Occipital lobe (tissue), 2 donors: ENCODE measurements around the gene TRIM27. TPM values are rescaled to one million over a fixed set of nuclear protein-coding genes. Genes with fewer than 3 reads are reported as not detected.
"Not testable (repeated sequence)": the region's sequence is repeated elsewhere in the genome, so short reads cannot be mapped to it uniquely, and the experiment has no call there.

Experiments
- DNase-seq: peaks from one replicate; lab custom pipeline; 2025; lab: John Stamatoyannopoulos, UW
- total RNA-seq: library from RNA; depleted of rRNA; stranded (reverse); fragments of >200 nt; gene quantifications from one replicate; pipeline ENCODE4 v1.2.3, GENCODE V29; 2014

The TRIM27 gene
- total RNA-seq, 1 donor from 2014 or later: 65.2 TPM

DNA sequence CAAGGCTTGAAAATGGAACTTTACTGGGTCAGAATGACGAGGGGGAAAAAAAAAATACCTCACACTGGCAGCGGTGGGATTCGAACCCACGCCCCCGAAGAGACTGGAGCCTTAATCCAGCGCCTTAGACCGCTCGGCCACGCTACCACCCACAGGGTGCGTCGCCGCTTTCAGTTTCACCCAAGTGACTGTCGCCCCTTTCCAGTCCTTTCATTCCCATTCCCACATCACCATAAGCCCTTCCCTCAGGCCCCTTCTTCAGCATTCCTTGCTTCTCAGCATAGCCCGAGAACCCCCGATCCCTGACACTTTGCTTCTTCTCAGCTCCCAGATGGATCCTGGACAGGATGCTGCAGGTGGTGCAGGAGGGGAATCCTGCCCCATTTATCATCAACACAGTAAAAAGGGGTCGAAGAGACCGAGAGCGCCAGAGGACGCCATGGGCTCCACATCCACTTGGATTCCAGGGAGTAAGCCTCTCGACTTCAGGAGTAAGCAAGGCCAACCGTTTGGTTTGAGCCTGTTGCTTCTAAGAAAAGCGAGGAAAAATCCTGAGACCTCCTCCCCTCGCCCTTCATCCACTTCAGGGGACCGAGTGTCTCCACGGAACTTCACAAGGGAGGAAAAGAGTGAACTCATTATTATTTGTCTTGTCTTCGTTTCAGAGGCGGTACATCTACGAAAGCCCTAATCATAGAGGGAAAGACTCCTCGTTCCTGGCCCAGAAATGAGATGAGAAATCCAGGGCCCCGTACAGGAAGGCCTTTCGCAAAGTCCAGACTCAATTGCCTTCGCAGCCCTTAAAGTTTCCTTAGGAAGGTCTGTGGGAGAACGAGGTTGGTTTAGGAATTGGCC lies 20.0 kb upstream of the TRIM27 start:
- peak; percentile 62 for DNase-seq

GRCh38 chr6:28943223-28943556 lies 19.4 kb upstream of the TRIM27 start:
- DNase-seq: no peak

GRCh38 chr6:28941684-28942448 lies 18.1 kb upstream of the TRIM27 start:
- DNase-seq: no peak

DNA sequence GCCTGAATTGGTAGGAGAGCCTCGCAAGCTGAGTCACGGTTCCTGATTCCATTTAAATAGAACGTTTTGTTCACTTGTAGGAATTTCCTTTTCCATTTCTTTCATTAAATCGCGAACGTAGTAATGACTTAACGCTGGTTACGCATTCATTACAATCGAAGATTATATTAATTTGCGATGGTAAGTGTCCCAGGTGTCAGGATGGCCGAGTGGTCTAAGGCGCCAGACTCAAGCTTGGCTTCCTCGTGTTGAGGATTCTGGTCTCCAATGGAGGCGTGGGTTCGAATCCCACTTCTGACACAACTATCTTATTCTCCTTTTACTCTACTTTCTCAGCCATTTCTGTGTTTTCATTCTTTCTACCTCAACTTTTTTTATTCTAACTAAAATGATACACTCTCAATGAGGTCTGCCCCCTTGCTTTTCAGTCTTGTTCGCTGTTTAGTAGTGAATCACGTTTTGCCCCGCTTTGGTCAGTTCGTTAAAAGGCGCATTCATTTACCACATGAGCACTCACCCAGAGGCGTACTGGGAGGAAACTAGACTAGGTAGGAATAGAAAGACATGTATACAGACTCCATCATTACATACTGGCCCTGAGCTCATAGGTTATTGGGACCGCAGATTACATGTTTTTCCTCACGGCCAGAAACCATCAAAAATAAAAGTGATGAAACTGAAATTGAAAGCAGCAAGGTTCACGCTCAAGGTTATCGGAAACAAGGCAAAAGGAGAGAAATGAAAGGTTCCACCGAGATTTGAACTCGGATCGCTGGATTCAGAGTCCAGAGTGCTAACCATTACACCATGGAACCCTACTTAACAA lies 17.3 kb upstream of the TRIM27 start:
- DNase-seq: peak; percentile 56

GRCh38 chr6:28940294-28940857 lies 16.6 kb upstream of the TRIM27 start:
- peak; percentile 18 for DNase-seq

DNA sequence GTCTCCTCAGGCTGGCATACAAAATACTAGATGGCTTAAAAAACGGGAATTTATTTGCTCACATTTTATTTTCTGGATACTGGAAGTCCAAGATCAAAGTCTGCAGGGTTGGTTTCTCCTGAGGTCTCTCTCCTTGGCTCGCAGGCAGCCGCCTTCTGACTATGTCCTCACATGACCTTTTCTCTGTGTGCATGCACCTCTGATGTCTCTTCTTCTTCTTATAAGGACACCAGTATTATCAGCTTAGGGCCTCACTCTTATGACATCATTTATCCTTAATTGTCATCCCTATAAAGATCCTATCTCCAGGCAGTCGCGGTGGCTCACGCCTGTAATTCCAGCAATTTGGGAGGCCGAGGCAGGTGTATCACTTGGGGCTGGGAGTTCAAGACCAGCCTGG lies 9.3 kb upstream of the TRIM27 start:
- DNase-seq: no peak

DNA sequence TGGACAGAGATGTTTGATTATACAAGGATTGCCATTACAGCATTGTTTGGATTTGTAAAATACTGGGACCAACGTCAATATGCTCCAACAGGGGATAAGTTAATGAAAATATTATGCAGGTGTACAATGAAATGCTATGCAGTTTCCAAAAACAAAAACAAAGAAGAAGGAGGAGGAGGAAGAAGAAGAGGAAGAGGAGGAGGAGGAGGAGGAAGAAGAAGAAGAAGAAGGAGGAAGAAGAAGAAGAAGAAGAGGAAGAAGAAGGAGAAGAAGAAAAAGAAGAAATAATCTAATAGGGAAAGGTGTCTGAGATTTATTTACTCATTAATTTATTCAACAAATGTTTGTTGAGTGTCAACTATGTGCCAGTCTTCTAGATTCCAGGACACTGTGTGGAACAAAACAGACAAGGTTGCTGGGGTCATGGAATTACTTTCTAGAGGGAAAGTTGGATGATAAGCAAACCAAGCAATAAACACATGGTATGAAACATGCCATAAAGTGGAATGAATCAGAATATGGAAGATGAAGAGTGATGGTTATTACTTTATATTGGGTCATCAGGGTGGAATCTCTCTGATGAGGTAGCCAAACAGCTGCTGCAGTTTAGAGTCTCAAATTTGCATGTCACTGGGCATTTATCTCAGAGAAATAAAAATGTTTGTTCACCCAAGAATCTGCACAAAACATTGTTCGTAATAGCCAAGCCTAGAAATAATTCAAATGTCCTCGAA lies 6.3 kb upstream of the TRIM27 start:
- DNase-seq: no peak

GRCh38 chr6:28929339-28929738 lies 5.6 kb upstream of the TRIM27 start:
- not testable (repeated sequence) for DNase-seq

- DNase-seq: no peak
These were observed 4.1 kb upstream of the TRIM27 start for GRCh38 chr6:28927846-28928245.

DNA sequence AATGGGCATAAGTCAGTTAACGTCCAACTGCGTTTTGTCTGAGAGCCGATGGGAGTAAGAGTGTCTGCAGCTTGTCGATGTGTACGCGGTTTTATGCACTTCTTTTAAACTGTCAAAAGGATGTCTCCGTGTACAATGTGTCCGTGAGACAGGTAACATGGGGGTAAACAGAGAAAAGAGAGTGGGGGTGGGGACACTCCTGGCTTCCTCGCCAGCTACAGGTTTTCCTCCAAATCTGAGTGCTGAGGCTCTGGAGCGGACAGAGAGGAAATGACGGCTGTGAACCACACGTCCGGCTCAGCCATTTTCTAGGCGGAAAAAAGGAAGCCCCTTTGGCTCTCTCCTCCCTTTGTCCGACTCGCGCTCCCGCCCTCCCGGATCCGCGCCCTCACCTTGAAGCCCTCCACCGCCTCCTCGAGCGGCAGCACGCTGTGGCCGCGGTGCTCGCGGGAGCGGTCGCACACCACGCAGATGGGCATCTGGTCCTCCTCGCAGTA lies 916 bp downstream of the TRIM27 start:
- DNase-seq: no peak

DNA sequence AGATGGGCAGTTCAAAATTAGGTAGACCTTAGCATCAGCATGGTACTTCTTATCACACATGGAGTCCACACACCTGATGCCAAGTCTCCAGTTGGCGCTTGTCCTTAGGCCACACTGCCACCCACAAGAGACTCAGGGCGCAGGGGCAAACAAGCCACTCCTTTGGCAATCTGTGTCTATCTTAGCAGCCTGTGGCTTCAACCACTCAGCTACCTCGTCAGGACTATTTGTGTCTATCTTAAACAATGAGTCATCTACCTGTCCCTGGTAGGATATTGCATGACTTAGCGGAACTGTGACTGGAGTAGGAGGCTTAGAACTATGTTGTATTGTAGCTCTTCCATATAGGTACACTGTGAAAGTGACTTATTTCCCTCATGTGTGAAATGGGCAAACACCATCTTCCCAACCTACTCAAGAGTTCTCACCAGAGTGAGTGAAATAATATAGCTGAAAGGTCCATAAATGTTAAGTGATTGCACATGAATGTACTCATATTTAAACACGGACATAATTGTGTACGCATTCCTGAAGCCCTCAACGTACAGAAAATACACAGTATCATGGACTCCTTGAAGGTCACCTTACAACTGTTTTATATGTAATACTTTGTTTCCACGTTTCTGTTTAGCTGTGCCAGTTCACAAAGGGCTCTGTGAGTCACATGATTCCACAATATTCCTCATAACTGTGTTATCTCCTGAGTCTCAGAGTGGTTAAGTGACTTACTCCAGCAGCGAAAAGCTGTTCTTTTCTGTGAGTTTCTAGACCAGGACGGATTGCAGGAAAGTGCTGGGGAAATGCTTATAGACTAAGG lies 1.6 kb downstream of the TRIM27 start:
- DNase-seq: no peak

DNA sequence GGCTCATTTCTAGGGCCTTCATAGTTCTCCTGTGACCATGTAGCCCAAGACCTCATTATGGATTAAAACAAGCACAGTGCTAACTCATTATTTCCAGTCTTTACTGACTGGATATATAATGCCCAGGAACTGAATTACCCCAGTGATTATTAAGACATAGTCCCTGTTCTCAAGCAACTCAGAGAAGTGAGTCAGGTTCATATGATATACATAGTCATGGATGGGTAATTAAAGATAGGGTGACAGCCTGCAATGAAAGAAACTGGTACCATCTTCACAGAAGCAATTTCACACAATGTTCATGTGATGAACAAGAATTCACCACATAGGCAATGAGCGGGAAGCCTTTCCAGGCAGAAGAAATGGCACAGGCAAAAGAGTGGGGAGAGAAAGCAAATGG lies 3.5 kb downstream of the TRIM27 start:
- DNase-seq: no peak

GRCh38 chr6:28914941-28915340 lies 8.8 kb downstream of the TRIM27 start:
- no peak for DNase-seq

GRCh38 chr6:28910901-28911690 lies 12.7 kb downstream of the TRIM27 start:
- DNase-seq: no peak

GRCh38 chr6:28907394-28907793 lies 16.4 kb downstream of the TRIM27 start:
- DNase-seq: no peak

DNA sequence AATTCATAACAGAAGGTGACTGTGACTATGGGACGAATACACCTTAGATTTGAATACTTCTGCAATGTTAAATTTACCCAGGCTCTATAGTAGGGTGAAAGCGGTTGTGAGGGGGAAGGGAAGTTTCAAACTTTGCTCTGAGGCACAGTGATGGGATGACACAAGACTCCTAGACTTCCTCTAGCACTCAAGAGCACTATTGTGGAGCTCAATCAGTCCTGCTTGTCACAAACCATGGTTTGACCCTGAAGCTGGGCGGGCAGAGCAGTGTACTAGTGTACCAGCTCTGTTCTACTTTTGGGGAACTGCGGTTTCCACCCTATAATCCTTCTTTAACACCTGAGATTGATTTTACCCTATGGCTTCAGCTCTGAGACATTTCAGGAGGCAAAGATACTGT lies 17.1 kb downstream of the TRIM27 start:
- DNase-seq: no peak

DNA sequence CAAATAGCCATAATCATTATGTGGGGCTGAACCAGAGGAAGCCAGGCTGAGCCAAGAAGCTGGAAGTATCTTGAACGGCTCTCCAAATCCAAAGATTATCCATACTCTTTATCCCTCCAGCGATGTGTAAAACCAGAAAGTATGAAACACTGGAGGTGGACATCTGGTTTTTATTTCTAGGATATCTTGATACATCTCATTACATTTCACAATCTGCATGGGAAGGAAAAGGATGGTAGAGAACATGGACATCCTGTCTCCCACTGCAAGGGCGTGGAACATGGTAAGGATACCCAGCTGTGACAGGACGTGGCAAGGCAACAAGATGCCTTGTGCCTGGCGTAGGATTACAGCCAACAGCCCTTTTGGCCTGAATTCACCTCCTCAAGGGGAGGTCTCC lies 20.1 kb downstream of the TRIM27 start:
- DNase-seq: no peak

DNA sequence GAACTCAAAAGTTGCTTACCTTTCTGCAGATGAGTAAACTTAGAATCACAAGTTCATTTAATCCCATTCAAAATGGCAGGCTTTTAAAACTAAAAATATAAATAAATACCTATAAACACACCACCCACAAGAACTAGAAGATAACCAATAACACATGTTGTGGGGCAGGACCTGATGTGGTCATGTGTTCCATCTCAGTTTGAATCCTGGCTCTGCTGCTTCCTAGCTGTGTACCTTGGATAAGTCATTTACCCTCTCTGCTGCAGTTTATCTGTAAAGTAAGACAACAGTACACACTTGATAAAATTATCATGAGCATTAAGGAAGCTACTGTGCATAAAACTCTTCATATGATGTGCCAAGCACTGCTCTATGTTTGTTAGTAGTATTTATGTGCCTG lies 22.0 kb downstream of the TRIM27 start:
- DNase-seq: no peak
